ENCODE measurements around the gene DNAAF6. TPM values are rescaled to one million over a fixed set of nuclear protein-coding genes. Genes with fewer than 3 reads are reported as not detected.
"Not testable (repeated sequence)": the region's sequence is repeated elsewhere in the genome, so short reads cannot be mapped to it uniquely, and the experiment has no call there.

Gene DNAAF6
- total RNA-seq (0.05 TPM), polyA plus RNA-seq (0.09 TPM)
- long read RNA-seq, donor 1: 0 reads
- long read RNA-seq, donor 2: 0 reads
- long read RNA-seq, donor 3: 0 reads
- long read RNA-seq, donor 4: 0 reads
- long read RNA-seq, donor 5, partial matches to known transcripts: 0 of 1 reads
- long read RNA-seq, donor 5, other reads (novel, unspliced or antisense): 0 of 1 reads
- long read RNA-seq, donor 6: 0 reads
- long read RNA-seq, donor 7: 0 reads
- long read RNA-seq, donor 8: 0 reads
- long read RNA-seq, donor 9: 0 reads
- long read RNA-seq, donor 10: 0 reads

DNA sequence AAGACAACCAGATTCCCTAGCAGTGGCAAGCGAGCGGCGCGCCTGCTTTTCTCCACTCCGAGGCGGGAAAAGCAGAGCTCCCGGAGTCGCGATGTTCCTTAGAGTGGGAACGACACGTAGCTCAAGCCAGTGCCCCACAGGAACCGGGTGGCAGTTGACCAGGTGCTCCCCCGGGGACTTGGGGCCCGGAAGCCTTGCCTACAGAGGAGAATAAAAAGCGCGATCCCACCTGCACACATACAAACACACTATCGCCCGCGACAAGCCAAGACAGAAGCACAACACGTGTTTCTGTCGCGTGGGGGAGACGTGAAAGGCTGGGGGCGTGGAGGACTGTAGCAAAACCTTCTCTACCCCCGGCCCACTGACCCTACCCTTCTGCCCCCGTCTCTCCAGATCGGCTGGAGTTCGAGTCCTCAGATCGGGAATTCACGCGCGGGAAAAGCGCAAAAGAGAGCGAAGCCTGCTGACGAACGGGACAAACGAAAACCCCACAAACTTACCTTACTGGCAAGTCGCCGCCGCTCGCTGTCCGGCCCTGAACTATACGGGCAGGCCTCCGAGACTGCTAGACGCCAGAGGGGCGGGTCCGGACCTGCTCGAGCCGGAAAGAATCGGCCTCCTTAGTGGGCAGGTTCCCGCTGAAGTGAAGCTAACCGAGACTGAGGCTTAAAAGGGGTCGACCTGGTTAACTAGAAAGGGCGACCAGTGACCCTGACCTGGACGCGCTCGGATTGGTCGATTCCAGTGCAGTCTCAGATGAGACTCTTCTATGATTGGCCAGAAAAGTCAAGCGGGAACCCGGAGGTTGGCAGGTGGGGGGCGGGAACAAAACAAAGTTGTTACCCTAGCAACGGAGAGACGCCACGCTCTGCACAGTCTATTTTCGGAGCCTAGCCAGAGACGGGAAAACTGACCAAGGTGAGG is at the start of gene DNAAF6, which contains the start of gene NUP62CL:
DNAAF6 (plus strand) TSS at position 842 of the 927 bp plus-strand sequence. CDS start 6,265 bp downstream, outside the sequence.
NUP62CL (minus strand) TSS at position 664 of the 927 bp plus-strand sequence. CDS start 31,287 bp downstream, outside the sequence.
- H3K4me3 ChIP-seq (ENCODE audit: low read length in 2 of 2): peak within 1 kb of the TSS; percentile 49 to 60
- peak; percentile 38 to 81 (median 57) for DNase-seq (ENCODE audit: low read depth in 6 of 9, low spot score in 9 of 9)
- under 1% methylated on average over 66 of the region's 66 CpGs for WGBS
- no peaks in the 10 kb centered on the region for H3K36me3 ChIP-seq (ENCODE audit: control insufficient read depth in 2 of 2, insufficient read depth in 2 of 2, low read length in 1 of 2)
- H3K27me3 ChIP-seq (ENCODE audit: control insufficient read depth in 2 of 2, insufficient read depth in 1 of 2, low read length in 1 of 2): no peaks in the 10 kb centered on the region
- H3K27ac ChIP-seq (ENCODE audit: low read depth in 1 of 2, low read length in 1 of 2): no peak within 1 kb of the TSS
- no peaks in the 10 kb centered on the region for H3K9me3 ChIP-seq (ENCODE audit: control insufficient read depth in 2 of 2, insufficient read depth in 1 of 2, low read length in 1 of 2)
- H3K4me1 ChIP-seq (ENCODE audit: control insufficient read depth in 2 of 2, insufficient read depth in 2 of 2, low read length in 2 of 2): no peaks in the 10 kb centered on the region

DNA sequence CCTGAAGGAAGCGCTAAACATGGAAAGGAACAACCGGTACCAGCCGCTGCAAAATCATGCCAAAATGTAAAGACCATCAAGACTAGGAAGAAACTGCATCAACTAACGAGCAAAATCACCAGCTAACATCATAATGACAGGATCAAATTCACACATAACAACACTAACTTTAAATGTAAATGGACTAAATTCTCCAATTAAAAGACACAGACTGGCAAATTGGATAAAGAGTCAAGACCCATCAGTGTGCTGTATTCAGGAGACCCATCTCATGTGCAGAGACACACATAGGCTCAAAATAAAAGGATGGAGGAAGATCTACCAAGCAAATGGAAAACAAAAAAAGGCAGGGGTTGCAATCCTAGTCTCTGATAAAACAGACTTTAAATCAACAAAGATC is 48.8 kb upstream of the DNAAF6 start:
- not testable (repeated sequence) for H3K9me3 ChIP-seq (ENCODE audit: control insufficient read depth in 2 of 2, insufficient read depth in 1 of 2, low read length in 1 of 2); H3K27ac ChIP-seq (ENCODE audit: low read depth in 1 of 2, low read length in 1 of 2); DNase-seq (ENCODE audit: low read depth in 6 of 9, low spot score in 9 of 9); H3K4me1 ChIP-seq (ENCODE audit: control insufficient read depth in 2 of 2, insufficient read depth in 2 of 2, low read length in 2 of 2); H3K4me3 ChIP-seq (ENCODE audit: low read length in 2 of 2); H3K27me3 ChIP-seq (ENCODE audit: control insufficient read depth in 2 of 2, insufficient read depth in 1 of 2, low read length in 1 of 2); H3K36me3 ChIP-seq (ENCODE audit: control insufficient read depth in 2 of 2, insufficient read depth in 2 of 2, low read length in 1 of 2)
- WGBS: 97% methylated on average over 4 of the region's 4 CpGs

- no peak for DNase-seq (ENCODE audit: low read depth in 6 of 9, low spot score in 9 of 9)
- Histone ChIP-seq H3K27me3 (ENCODE audit: control insufficient read depth in 2 of 2, insufficient read depth in 1 of 2, low read length in 1 of 2) (no peaks in the 10 kb centered on the region), H3K36me3 (ENCODE audit: control insufficient read depth in 2 of 2, insufficient read depth in 2 of 2, low read length in 1 of 2) (no peaks in the 10 kb centered on the region), H3K9me3 (ENCODE audit: control insufficient read depth in 2 of 2, insufficient read depth in 1 of 2, low read length in 1 of 2) (no peaks in the 10 kb centered on the region), H3K4me1 (ENCODE audit: control insufficient read depth in 2 of 2, insufficient read depth in 2 of 2, low read length in 2 of 2) (no peaks in the 10 kb centered on the region), H3K4me3 (ENCODE audit: low read length in 2 of 2) (no peak overlapping the region), H3K27ac (ENCODE audit: low read depth in 1 of 2, low read length in 1 of 2) (no peak overlapping the region)
- over 99% methylated on average over 3 of the region's 3 CpGs for WGBS
Measured at GRCh38 chrX:107167163-107167921, 39.1 kb upstream of the DNAAF6 start.

DNA sequence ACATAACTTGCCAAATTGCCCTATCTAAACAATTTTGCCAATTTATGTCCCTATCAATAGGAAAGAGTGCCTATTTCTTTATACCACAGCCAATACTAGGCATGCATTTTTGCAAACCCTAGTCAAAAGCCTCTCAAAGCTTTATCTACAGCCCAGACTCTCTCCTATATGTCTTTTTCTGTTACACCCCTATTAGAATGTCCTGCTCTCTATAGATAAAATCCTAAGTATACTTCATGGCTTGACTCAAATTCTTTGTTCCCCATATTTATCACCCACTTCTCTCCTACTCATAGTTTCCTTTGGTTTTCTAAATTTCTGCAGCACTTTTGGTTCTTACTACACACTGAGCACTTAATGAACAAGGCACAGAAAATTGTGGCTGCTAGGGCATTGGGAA is 38.2 kb upstream of the DNAAF6 start:
- H3K27me3 ChIP-seq (ENCODE audit: control insufficient read depth in 2 of 2, insufficient read depth in 1 of 2, low read length in 1 of 2): no peaks in the 10 kb centered on the region
- DNase-seq (ENCODE audit: low read depth in 6 of 9, low spot score in 9 of 9): no peak

GRCh38 chrX:107168712-107169111 is 37.7 kb upstream of the DNAAF6 start:
- H3K9me3 ChIP-seq (ENCODE audit: control insufficient read depth in 2 of 2, insufficient read depth in 1 of 2, low read length in 1 of 2): no peaks in the 10 kb centered on the region
- DNase-seq (ENCODE audit: low read depth in 6 of 9, low spot score in 9 of 9): no peak
- H3K27me3 ChIP-seq (ENCODE audit: control insufficient read depth in 2 of 2, insufficient read depth in 1 of 2, low read length in 1 of 2): no peaks in the 10 kb centered on the region
- H3K36me3 ChIP-seq (ENCODE audit: control insufficient read depth in 2 of 2, insufficient read depth in 2 of 2, low read length in 1 of 2): no peaks in the 10 kb centered on the region
- no peak overlapping the region for H3K27ac ChIP-seq (ENCODE audit: low read depth in 1 of 2, low read length in 1 of 2)
- H3K4me1 ChIP-seq (ENCODE audit: control insufficient read depth in 2 of 2, insufficient read depth in 2 of 2, low read length in 2 of 2): no peaks in the 10 kb centered on the region
- H3K4me3 ChIP-seq (ENCODE audit: low read length in 2 of 2): no peak overlapping the region
- 98% methylated on average over 1 of the region's 1 CpG for WGBS

More for the DNA sequence above, 38.2 kb upstream of the DNAAF6 start:
- Histone ChIP-seq H3K4me1 (ENCODE audit: control insufficient read depth in 2 of 2, insufficient read depth in 2 of 2, low read length in 2 of 2) (no peaks in the 10 kb centered on the region), H3K36me3 (ENCODE audit: control insufficient read depth in 2 of 2, insufficient read depth in 2 of 2, low read length in 1 of 2) (no peaks in the 10 kb centered on the region), H3K9me3 (ENCODE audit: control insufficient read depth in 2 of 2, insufficient read depth in 1 of 2, low read length in 1 of 2) (no peaks in the 10 kb centered on the region), H3K4me3 (ENCODE audit: low read length in 2 of 2) (no peak overlapping the region), H3K27ac (ENCODE audit: low read depth in 1 of 2, low read length in 1 of 2) (no peak overlapping the region)

DNA sequence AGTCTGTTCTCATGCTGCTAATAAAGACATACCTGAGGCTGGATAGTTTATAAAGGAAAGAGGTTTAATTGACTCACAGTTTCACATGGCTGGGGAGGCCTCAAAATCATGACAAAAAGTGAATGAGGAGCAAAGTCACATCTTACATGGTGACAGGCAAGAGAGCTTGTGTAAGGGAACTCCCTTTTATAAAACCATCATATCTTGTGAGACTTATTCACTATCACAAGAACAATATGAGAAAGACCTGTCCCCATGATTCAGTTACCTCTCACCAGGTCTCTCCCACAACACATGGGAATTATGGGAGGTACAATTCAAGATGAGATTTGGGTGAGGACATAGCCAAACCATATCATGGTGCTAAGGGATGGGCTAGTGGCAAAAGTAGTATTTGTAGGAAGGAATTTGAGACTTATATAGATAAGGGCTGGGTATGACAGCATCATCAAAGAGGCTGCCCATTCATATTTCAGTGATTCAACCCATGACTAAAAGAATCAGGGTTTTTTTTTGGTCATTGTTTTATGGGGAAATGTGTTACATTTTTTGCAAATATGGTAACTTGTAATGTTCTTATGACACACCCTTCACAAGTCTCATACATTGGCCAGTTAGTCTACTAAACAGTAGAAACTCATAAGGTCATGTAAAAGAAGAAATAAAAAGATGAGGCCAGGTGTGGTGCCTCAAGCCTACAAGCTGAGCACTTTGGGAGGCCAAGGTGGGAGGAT is 34.9 kb upstream of the DNAAF6 start:
- Histone ChIP-seq H3K27me3 (ENCODE audit: control insufficient read depth in 2 of 2, insufficient read depth in 1 of 2, low read length in 1 of 2) (no peaks in the 10 kb centered on the region), H3K27ac (ENCODE audit: low read depth in 1 of 2, low read length in 1 of 2) (no peak overlapping the region), H3K4me3 (ENCODE audit: low read length in 2 of 2) (no peak overlapping the region), H3K9me3 (ENCODE audit: control insufficient read depth in 2 of 2, insufficient read depth in 1 of 2, low read length in 1 of 2) (no peaks in the 10 kb centered on the region), H3K4me1 (ENCODE audit: control insufficient read depth in 2 of 2, insufficient read depth in 2 of 2, low read length in 2 of 2) (no peaks in the 10 kb centered on the region), H3K36me3 (ENCODE audit: control insufficient read depth in 2 of 2, insufficient read depth in 2 of 2, low read length in 1 of 2) (no peaks in the 10 kb centered on the region)
- no peak for DNase-seq (ENCODE audit: low read depth in 6 of 9, low spot score in 9 of 9)

DNA sequence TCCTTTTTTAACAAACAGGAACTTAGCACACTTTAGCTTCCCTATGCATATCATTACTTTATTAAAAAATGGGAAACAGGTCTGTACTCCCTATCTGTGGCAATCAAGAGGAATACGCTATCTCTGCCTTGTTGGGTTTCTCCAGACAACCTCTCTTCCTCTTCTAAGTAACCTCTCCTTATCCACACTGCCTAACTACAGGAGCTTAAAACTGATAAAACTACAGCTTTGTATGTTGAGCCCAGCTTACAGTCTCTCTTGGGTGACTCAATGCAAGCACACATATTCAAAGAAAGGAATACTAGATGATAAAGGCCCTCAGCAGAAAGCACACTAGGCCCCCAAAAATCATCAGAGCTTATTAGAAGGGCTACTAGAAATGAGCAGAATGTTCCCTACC is 9.1 kb upstream of the DNAAF6 start:
- Histone ChIP-seq H3K27me3 (ENCODE audit: control insufficient read depth in 2 of 2, insufficient read depth in 1 of 2, low read length in 1 of 2) (no peaks in the 10 kb centered on the region), H3K4me3 (ENCODE audit: low read length in 2 of 2) (no peak overlapping the region), H3K27ac (ENCODE audit: low read depth in 1 of 2, low read length in 1 of 2) (no peak overlapping the region), H3K9me3 (ENCODE audit: control insufficient read depth in 2 of 2, insufficient read depth in 1 of 2, low read length in 1 of 2) (no peaks in the 10 kb centered on the region), H3K4me1 (ENCODE audit: control insufficient read depth in 2 of 2, insufficient read depth in 2 of 2, low read length in 2 of 2) (no peaks in the 10 kb centered on the region), H3K36me3 (ENCODE audit: control insufficient read depth in 2 of 2, insufficient read depth in 2 of 2, low read length in 1 of 2) (no peaks in the 10 kb centered on the region)
- whole genome bisulfite sequencing: 92% methylated on average over 1 of the region's 1 CpG
- DNase-seq (ENCODE audit: low read depth in 6 of 9, low spot score in 9 of 9): no peak

- H3K27ac ChIP-seq (ENCODE audit: low read depth in 1 of 2, low read length in 1 of 2); H3K4me3 ChIP-seq (ENCODE audit: low read length in 2 of 2); H3K27me3 ChIP-seq (ENCODE audit: control insufficient read depth in 2 of 2, insufficient read depth in 1 of 2, low read length in 1 of 2); H3K36me3 ChIP-seq (ENCODE audit: control insufficient read depth in 2 of 2, insufficient read depth in 2 of 2, low read length in 1 of 2); H3K9me3 ChIP-seq (ENCODE audit: control insufficient read depth in 2 of 2, insufficient read depth in 1 of 2, low read length in 1 of 2); DNase-seq (ENCODE audit: low read depth in 6 of 9, low spot score in 9 of 9); H3K4me1 ChIP-seq (ENCODE audit: control insufficient read depth in 2 of 2, insufficient read depth in 2 of 2, low read length in 2 of 2): not testable (repeated sequence)
- 97% methylated on average over 6 of the region's 6 CpGs for WGBS
Measured at GRCh38 chrX:107198074-107198473, 8.3 kb upstream of the DNAAF6 start.

Measured in thymus (tissue), 14 donors.